Measurements from ENCODE around the gene TMEM91. TPM values are rescaled to one million over a fixed set of nuclear protein-coding genes. Genes with fewer than 3 reads are reported as not detected.

TMEM91 gene
- total and polyA plus RNA-seq, 2 of the 13 experiments (the other 11 are each of a cell fraction or from before 2014, with no cell fraction given) = 6.3 to 10.3 TPM

GRCh38 chr19:41395355-41395754 is 19.0 kb downstream of the TMEM91 start:
- Histone ChIP-seq H3K36me3 (replicated peaks in 1 of 2; ENCODE audit: control insufficient read depth in 1 of 2, insufficient read depth in 2 of 2, low read length in 2 of 2) (peaks cover 11 to 18% of the 10 kb centered on the region in 2 experiments; a peak in 4 of 5 replicates), H3K9ac (ENCODE audit: insufficient read depth, low read depth, low read length) (peak overlapping the region; percentile 17; the same call in 1 of the 2 replicates), H3K27me3 (ENCODE audit: control insufficient read depth in 1 of 2, insufficient read depth in 2 of 2, low read length in 2 of 2) (no peaks in the 10 kb centered on the region; a peak in 1 of 5 replicates), H3K27ac (ENCODE audit: extremely low read length, insufficient read depth, low read length) (no peak overlapping the region), H3K9me3 (ENCODE audit: low read length) (no peaks in the 10 kb centered on the region), H2AFZ (ENCODE audit: low read length) (no peak overlapping the region), H3K4me1 (ENCODE audit: insufficient read depth, low read length) (peaks cover 30% of the 10 kb centered on the region), H3K4me3 (replicated peaks in 1 of 3; ENCODE audit: insufficient read depth in 1 of 3, low read depth in 2 of 3, low read length in 3 of 3) (no peak overlapping the region), H4K20me1 (ENCODE audit: insufficient read depth, low read length) (no peaks in the 10 kb centered on the region), H3K79me2 (ENCODE audit: insufficient read depth, low read length) (peaks cover 32% of the 10 kb centered on the region), H3K4me2 (ENCODE audit: low read depth, low read length) (peak overlapping the region; percentile 86; the same call in 1 of the 2 replicates)
- FAIRE-seq (no peak), DNase-seq (ENCODE audit: low spot score) (no peak), ATAC-seq (no peak)
- POLR2A ChIA-PET = interaction anchor here (0.5 kb wide), 1 partner anchor 32 kb away, joined by 3 read pairs; the partner anchor contains the start of gene B3GNT8
- CTCF ChIA-PET (ENCODE audit: low intra/inter-chr PET ratio, low total read pairs) = no interaction called here
- intact Hi-C loops (cut with micrococcal nuclease; ENCODE audit: unreplicated experiment) (no loop called here), in situ Hi-C loops (cut with HindIII; ENCODE audit: extremely low pct_ligation_motif_present, low pct_unique_long_range_greater_than_20kb) (no loop called here)
- TF ChIP-seq ARID5B (CRISPR knock-in tag; IDR thresholded peaks at IDR 0.05) = no peak
- TF ChIP-seq ZNF143 (CRISPR knock-in tag; IDR thresholded peaks at IDR 0.05) = no peak
- no peak for TF ChIP-seq REXO4 (CRISPR knock-in tag; IDR thresholded peaks at IDR 0.05; ENCODE audit: borderline replicate concordance)
- TF ChIP-seq GZF1 (CRISPR knock-in tag; IDR thresholded peaks at IDR 0.05) = no peak
- no peak for TF ChIP-seq ZNF766 (CRISPR knock-in tag; IDR thresholded peaks at IDR 0.05; ENCODE audit: borderline replicate concordance)
- TF ChIP-seq ZNF569 (CRISPR knock-in tag; IDR thresholded peaks at IDR 0.05; ENCODE audit: borderline replicate concordance) = no peak
- no peak for TF ChIP-seq ELK4 (CRISPR knock-in tag; IDR thresholded peaks at IDR 0.05; ENCODE audit: borderline replicate concordance)
- TF ChIP-seq ZNF737 (CRISPR knock-in tag; IDR thresholded peaks at IDR 0.05; ENCODE audit: borderline replicate concordance) = no peak
- no peak for TF ChIP-seq SAFB2 (CRISPR knock-in tag; IDR thresholded peaks at IDR 0.05; ENCODE audit: borderline replicate concordance, low read depth)
- no peak for TF ChIP-seq CBX5 (CRISPR knock-in tag; IDR thresholded peaks at IDR 0.05; ENCODE audit: borderline replicate concordance)
- TF ChIP-seq ZSCAN31 (CRISPR knock-in tag; IDR thresholded peaks at IDR 0.05; ENCODE audit: low read depth) = no peak
- 77% methylated on average over 6 of the region's 6 CpGs for WGBS (ENCODE audit: low lambda C conversion rate)
- no TSS peak for BruUV-seq (replicated peaks)

Measured in HepG2 (cell line).